NCI-H446 treated with DMSO at 0.1 percent for 48 hours (cell line): ENCODE measurements around the gene SETD2.

Experiments used
- DNase-seq: peaks from one replicate; lab custom pipeline; 2025; lab: John Stamatoyannopoulos, UW

Gene SETD2

GRCh38 chr3:46998121-46998851 lies 165.6 kb downstream of the SETD2 start:
- no peak for DNase-seq

GRCh38 chr3:46997453-46998091 lies 166.3 kb downstream of the SETD2 start:
- DNase-seq, result no peak

- no peak for DNase-seq
Measured at GRCh38 chr3:46996689-46997452, 167.0 kb downstream of the SETD2 start.

GRCh38 chr3:46995901-46996562 lies 167.9 kb downstream of the SETD2 start:
- DNase-seq, result no peak

- DNase-seq, result no peak
Measured at GRCh38 chr3:46994801-46995731, 168.8 kb downstream of the SETD2 start.

GRCh38 chr3:46993986-46994385 lies 169.9 kb downstream of the SETD2 start:
- DNase-seq, result no peak

- DNase-seq, result no peak
Measured at GRCh38 chr3:46993292-46993691, 170.6 kb downstream of the SETD2 start.

GRCh38 chr3:46992231-46992630 lies 171.7 kb downstream of the SETD2 start:
- DNase-seq, result no peak

- no peak for DNase-seq
Measured at GRCh38 chr3:46991406-46992165, 172.3 kb downstream of the SETD2 start.

- DNase-seq, result no peak
Measured at GRCh38 chr3:46990573-46991374, 173.1 kb downstream of the SETD2 start.

- DNase-seq, result no peak
Measured at GRCh38 chr3:46989146-46989810, 174.6 kb downstream of the SETD2 start.

GRCh38 chr3:46988616-46989015 lies 175.3 kb downstream of the SETD2 start:
- DNase-seq, result no peak

- DNase-seq, result no peak
Measured at GRCh38 chr3:46987743-46988401, 176.0 kb downstream of the SETD2 start.

- DNase-seq, result no peak
Measured at GRCh38 chr3:46987319-46987742, 176.6 kb downstream of the SETD2 start.

- DNase-seq, result no peak
Measured at GRCh38 chr3:46986782-46987310, 177.1 kb downstream of the SETD2 start.

- DNase-seq, result no peak
Measured at GRCh38 chr3:46986055-46986730, 177.7 kb downstream of the SETD2 start.

- DNase-seq, result no peak
Measured at GRCh38 chr3:46985588-46985987, 178.3 kb downstream of the SETD2 start.
